ENCODE results near the gene ENOX2. TPM values are rescaled to one million over a fixed set of nuclear protein-coding genes. Genes with fewer than 3 reads are reported as not detected.

ENOX2 gene
- total and polyA plus RNA-seq, 3 donors from 2014 or later: 19.4 to 22.8 (median 20.1) TPM

GRCh38 chrX:130746077-130746476 is 156.9 kb downstream of the ENOX2 start:
- Histone ChIP-seq H3K9me3 (no peaks in the 10 kb centered on the region), H3K4me1 (no peaks in the 10 kb centered on the region), H3K27ac (no peak overlapping the region), H3K36me3 (ENCODE audit: low read depth, missing control alignments) (no peaks in the 10 kb centered on the region), H3K4me3 (no peak overlapping the region), H3K27me3 (no peaks in the 10 kb centered on the region)
- no peak for DNase-seq
- no peak for TF ChIP-seq POLR2A (IDR thresholded peaks at IDR 0.05)
- TF ChIP-seq, protein P1, sequence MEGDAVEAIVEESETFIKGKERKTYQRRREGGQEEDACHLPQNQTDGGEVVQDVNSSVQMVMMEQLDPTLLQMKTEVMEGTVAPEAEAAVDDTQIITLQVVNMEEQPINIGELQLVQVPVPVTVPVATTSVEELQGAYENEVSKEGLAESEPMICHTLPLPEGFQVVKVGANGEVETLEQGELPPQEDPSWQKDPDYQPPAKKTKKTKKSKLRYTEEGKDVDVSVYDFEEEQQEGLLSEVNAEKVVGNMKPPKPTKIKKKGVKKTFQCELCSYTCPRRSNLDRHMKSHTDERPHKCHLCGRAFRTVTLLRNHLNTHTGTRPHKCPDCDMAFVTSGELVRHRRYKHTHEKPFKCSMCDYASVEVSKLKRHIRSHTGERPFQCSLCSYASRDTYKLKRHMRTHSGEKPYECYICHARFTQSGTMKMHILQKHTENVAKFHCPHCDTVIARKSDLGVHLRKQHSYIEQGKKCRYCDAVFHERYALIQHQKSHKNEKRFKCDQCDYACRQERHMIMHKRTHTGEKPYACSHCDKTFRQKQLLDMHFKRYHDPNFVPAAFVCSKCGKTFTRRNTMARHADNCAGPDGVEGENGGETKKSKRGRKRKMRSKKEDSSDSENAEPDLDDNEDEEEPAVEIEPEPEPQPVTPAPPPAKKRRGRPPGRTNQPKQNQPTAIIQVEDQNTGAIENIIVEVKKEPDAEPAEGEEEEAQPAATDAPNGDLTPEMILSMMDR (IDR thresholded peaks at IDR 0.05): no peak
- 75 to 89% methylated on average over 3 of the region's 3 CpGs for WGBS, 2 donors
- intact Hi-C loops (cut with DNase I; ENCODE audit: low total_unique reads): no loop called here

DNA sequence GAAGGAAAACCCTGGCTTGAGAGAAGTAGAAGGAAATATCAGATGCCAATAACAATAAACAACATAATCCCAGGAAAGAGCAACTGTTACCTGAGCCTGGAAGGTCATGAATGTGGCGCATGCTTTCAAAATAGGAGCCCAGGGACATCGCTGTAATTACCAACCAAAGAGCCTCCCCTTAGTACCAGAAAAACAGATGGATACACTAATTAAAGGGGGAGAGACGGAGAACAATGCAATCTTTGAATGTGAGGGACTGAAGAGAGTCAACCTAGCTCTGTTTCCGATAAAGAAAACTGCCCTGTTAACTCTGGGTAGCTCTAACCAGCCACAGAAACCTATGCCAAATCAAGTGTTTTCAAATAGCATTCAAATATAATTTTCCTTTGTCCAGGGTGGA is 161.4 kb downstream of the ENOX2 start:
- H3K4me3 ChIP-seq: no peak overlapping the region
- DNase-seq: no peak
- no peaks in the 10 kb centered on the region for H3K36me3 ChIP-seq (ENCODE audit: low read depth, missing control alignments)
- 37 to 51% methylated on average over 4 of the region's 4 CpGs for WGBS, 2 donors
- H3K27me3 ChIP-seq: no peaks in the 10 kb centered on the region
- H3K9me3 ChIP-seq: no peaks in the 10 kb centered on the region
- TF ChIP-seq POLR2A (IDR thresholded peaks at IDR 0.05): no peak
- TF ChIP-seq, protein P1 (IDR thresholded peaks at IDR 0.05): no peak
- H3K27ac ChIP-seq: no peak overlapping the region
- intact Hi-C loops (cut with DNase I; ENCODE audit: low total_unique reads): no loop called here
- no peaks in the 10 kb centered on the region for H3K4me1 ChIP-seq

DNA sequence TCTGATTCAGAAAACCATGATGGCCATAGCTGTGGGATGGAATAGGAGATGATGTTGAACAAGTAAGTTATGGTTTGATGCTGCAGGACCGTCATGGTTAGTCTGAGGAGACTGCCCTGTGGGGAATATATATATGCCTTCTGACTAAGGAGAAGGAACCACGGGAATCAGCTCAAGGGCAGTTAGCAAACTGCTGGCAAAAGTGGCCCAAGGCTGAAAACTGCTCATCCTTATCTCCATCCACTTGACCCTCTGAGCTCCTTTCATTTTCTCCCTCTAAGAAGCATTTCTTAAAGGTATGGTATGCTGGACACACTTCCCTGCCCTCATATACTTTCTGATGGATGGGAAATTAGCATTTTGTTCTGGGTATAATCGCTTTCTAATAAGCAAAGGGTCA is 161.9 kb downstream of the ENOX2 start:
- no peak overlapping the region for H3K4me3 ChIP-seq
- 42 to 55% methylated on average over 3 of the region's 3 CpGs for WGBS, 2 donors
- no peaks in the 10 kb centered on the region for H3K9me3 ChIP-seq
- TF ChIP-seq POLR2A (IDR thresholded peaks at IDR 0.05): no peak
- TF ChIP-seq, protein P1 (IDR thresholded peaks at IDR 0.05): no peak
- H3K27ac ChIP-seq: no peak overlapping the region
- H3K36me3 ChIP-seq (ENCODE audit: low read depth, missing control alignments): no peaks in the 10 kb centered on the region
- H3K27me3 ChIP-seq: no peaks in the 10 kb centered on the region
- DNase-seq: no peak
- intact Hi-C loops (cut with DNase I; ENCODE audit: low total_unique reads): no loop called here
- H3K4me1 ChIP-seq: no peaks in the 10 kb centered on the region

DNA sequence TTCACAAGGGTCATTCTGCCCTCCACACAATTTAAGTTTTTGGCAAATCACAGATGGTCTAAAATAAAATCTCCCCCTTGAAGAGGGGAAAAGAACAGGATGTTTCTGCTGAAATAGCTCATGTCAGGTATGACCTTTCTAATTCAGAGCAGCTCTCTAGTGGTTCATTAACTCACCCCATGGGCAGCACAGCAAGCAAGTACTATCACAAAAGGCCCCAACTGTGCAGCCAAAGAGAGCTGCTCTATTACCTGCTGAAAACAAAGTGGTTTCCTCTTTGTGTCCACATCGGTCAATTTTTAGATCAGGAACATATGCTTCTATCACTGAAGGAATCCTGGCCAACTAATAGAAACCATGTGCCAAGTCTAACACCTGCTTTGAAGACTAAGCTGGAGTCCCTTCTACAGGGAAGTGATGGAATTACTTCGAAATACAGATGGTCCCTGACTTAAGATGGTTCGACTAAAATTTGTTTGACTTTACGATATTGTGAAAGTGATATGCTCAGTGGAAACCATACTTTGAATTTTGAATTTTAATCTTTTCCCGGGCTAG is 164.3 kb downstream of the ENOX2 start:
- Histone ChIP-seq H3K4me3 (no peak overlapping the region), H3K27me3 (no peaks in the 10 kb centered on the region), H3K36me3 (ENCODE audit: low read depth, missing control alignments) (no peaks in the 10 kb centered on the region), H3K4me1 (no peaks in the 10 kb centered on the region), H3K9me3 (no peaks in the 10 kb centered on the region), H3K27ac (no peak overlapping the region)
- WGBS, 2 donors: 88% methylated on average over 5 of the region's 5 CpGs
- TF ChIP-seq, protein P1 (IDR thresholded peaks at IDR 0.05): no peak
- TF ChIP-seq POLR2A (IDR thresholded peaks at IDR 0.05): no peak
- no peak for DNase-seq
- intact Hi-C loops (cut with DNase I; ENCODE audit: low total_unique reads): no loop called here

DNA sequence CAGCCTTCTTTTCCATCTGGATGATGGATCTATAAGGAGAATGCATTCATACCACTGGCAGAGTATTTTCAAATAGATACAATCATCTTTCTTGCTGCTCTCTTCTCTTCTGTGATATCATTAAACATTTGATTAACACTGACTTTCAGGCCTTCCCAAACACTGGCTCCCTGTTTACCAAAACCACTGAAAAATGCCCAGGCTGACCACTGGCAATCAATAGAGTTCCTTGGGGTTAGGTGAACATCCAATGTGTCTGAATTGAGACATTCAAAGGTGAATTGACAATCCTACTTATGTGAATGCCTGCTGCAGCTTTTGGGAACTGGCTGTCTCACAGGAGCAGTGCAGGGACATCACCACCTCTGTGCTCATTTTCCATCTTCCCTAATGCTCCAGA is 168.3 kb downstream of the ENOX2 start:
- Histone ChIP-seq H3K4me1 (no peaks in the 10 kb centered on the region), H3K9me3 (no peaks in the 10 kb centered on the region), H3K27ac (no peak overlapping the region), H3K36me3 (ENCODE audit: low read depth, missing control alignments) (no peaks in the 10 kb centered on the region), H3K4me3 (no peak overlapping the region), H3K27me3 (no peaks in the 10 kb centered on the region)
- DNase-seq: no peak
- TF ChIP-seq, protein P1 (IDR thresholded peaks at IDR 0.05): no peak
- TF ChIP-seq POLR2A (IDR thresholded peaks at IDR 0.05): no peak
- intact Hi-C loops (cut with DNase I; ENCODE audit: low total_unique reads): no loop called here

All from testis (tissue), 3 donors.